NCI-H128 (cell line): Measurements from ENCODE around the gene DPP6.

Source experiments
- DNase-seq: peaks from one replicate; lab custom pipeline; 2025; ENCODE audit not compliant: unreplicated experiment; lab: John Stamatoyannopoulos, UW

DPP6 gene

GRCh38 chr7:154783281-154783909 lies 731.2 kb downstream of the DPP6 start:
- DNase-seq = no peak

DNA sequence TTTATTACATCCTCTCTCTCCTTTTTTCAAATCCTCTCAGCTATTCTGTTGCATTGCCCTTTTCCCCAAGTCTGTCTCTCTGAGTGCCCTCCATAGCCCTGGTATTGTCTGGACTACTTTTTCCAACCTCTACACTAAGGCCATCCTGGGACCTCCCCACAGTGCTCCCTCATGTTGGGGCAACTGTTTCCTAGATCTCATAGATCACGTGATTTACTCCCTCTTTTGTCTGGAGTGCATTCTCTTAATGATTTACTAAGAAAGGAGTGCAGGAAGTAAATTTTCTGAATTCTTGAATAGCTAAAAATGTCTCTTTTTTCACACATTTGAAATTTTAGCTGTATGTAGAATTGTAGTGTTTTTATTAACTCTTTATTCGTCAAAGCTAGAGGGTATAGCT lies 733.7 kb downstream of the DPP6 start:
- DNase-seq = no peak

GRCh38 chr7:154789404-154789803 lies 737.2 kb downstream of the DPP6 start:
- DNase-seq = no peak

DNA sequence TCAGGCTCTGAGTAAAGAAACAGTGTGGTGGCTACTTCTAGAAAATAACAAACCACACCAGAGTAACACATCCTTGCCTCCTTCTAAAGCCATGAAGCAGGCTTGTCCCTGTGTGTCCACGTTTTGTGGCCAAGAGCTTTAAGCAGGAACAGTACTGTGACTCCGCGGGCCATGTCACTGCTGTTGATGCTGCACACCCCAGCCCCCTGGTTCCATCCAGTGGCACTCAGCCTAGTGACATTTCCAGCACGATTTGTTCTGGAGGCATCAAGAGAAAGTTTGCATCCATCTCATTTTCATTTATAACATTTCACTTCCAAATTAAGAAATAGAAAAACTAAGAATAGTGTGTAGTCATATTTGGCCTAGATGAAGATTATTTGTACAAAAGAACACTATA lies 739.4 kb downstream of the DPP6 start:
- DNase-seq = no peak

DNA sequence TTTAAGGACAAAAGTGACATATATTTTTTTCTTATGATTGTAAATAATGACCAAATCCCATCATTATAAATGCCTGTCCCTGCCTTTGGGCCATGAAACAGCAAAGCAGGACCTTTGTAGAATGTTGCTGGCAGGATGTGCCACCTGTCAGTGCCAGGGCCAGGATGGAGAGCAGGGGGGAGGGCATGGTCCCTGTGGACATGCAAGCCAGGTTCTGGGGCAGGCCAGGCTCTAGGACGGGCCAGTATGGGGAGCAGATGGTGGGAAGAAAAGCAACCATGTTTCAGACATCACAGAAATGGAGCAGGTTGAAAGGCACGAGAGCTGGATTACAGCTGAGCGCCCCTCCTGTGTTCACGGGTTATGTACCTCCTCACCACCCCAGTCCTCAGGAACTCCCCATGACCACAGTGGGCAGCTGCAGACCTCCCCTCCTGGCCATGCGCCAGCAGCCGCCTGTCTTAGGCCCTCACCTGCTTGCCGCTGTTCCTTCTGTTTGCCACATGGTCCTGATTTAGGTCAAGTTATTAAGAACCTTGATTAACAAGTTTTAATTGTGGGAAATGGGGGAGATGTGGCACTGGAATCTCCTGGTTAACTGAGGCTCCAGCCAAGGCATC lies 740.3 kb downstream of the DPP6 start:
- DNase-seq = no peak

GRCh38 chr7:154794147-154794780 lies 742.1 kb downstream of the DPP6 start:
- DNase-seq = no peak

- DNase-seq = no peak
These were observed 742.8 kb downstream of the DPP6 start for GRCh38 chr7:154795014-154795413.

GRCh38 chr7:154795437-154795836 lies 743.2 kb downstream of the DPP6 start:
- no peak for DNase-seq

DNA sequence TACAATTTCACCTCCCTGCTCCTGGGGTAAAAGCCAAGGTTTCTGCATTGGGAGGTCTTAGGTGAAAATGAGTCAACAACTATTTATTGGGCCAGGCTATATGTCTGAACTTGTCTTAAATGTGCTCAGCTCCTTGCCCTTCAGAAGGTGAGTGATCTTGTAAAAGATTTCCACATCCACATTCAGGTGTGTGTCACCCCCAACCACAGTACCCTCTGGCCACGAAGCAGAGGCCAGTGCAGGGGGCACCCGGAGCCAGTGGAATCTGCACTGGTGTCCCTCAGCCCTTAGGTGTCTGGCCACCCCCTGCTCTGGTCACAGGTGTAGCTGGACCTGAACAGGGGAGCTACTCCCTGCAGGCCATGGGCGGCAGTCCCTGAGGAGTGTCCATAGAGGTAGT lies 752.3 kb downstream of the DPP6 start:
- DNase-seq = no peak

DNA sequence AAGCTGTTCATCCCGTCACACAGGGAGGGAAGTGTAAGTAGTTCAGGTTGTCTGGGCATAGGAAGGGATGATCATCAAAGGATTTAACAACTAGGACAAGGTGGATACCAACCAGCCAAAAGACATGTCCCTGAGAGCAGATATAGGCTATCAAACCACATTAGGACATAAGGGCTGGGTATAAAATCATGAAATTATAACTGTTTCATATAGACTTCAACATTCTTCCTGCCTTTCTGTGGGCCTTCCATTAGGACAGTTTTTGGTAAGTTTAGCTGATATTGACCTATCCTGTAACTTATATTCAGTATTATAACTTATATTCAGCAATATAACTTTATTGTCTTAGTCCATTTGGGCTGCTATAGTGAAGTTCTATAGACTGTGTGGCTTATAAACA lies 759.8 kb downstream of the DPP6 start:
- DNase-seq = no peak

DNA sequence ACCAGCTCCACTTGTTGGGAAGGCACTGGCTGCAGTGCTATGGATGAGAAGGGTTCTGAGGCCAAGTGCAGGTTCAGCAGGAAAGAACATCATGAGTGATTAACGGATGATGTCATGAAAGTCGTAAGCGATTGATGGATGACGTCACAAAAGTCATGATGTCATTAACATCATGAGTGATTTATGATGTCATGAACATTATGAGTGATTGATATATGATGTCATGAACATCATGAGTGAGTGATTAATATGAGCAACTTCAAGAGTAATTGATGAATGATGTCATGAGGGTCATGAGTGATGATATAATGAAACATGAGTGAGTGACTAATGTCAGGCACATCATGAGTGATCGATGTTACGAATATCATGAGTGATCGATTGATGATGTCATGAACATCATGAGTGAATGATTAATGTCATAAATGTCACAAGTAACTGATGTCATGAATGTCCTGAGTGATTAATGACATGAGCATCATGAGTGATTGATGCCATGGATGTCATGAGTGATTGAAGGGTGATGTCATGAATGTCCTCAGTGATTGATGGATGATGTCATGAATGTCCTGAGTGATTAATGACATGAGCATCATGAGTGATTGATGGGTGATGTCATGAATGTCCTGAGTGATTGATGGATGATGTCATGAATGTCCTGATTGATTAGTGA lies 765.2 kb downstream of the DPP6 start:
- DNase-seq = no peak

DNA sequence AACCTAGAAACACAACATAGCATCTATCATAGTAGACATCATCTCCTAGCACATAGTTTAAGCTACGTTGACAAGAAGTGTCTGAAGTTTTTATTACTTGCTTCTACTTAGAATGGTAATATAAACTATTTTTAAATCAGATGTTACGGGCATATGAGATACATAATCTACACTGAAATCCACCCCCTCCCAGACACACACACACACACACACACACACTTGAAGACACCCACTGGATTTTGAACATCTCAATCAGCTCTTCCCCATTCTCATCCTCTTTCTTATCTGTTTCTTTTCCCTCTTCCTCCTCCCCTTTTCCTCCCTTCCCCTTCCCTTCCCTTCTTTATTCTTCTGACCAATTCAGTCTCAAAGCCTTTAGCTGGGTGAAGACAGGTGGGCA lies 774.8 kb downstream of the DPP6 start:
- DNase-seq = no peak

- DNase-seq = no peak
These were observed 780.5 kb downstream of the DPP6 start for GRCh38 chr7:154832557-154833138.

- no peak for DNase-seq
These were observed 783.8 kb downstream of the DPP6 start for GRCh38 chr7:154836021-154836448.

- DNase-seq = no peak
These were observed 784.9 kb downstream of the DPP6 start for GRCh38 chr7:154837087-154837486.

DNA sequence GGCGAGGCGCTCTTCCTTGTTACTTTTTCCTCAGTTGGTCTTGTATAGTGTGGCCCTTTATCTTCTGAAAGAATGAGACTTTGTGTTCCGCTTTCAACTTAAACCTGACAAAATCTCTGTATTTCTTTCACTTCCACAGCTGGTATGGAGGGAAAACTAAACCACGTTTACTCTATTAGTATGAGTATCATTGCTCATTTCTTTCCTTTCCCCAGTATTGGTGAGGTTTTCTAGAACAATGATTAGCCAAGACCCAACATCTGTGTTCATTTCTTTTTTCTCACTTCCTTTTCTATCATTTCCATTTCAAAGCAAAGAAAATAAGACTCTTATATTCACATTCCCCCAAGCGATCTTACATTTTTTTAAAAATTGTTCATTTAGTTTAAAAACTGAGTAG lies 785.4 kb downstream of the DPP6 start:
- no peak for DNase-seq

- DNase-seq = no peak
These were observed 787.9 kb downstream of the DPP6 start for GRCh38 chr7:154840086-154840485.

- DNase-seq = peak; percentile 30
These were observed 789.6 kb downstream of the DPP6 start for GRCh38 chr7:154841731-154842331.

DNA sequence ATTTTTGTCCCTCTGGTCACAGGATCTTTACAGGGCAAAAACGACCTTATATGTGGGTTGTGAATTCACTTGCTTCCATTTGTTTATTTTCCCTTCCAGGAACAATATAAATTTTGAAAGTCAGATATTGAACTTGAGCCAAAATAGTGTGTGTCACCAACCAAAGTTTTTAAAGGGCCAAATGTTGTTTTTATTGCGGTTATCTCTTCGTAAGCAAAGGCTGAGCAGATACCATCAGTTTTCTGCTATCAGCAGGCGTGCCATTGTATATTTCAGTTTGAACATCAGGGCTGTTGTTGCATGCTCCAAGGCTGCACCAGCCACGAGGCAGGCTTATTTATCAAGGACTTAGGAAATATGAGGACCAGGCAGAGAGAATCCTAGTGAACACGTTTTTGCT lies 790.4 kb downstream of the DPP6 start:
- no peak for DNase-seq

- no peak for DNase-seq
These were observed 791.6 kb downstream of the DPP6 start for GRCh38 chr7:154843670-154844237.

DNA sequence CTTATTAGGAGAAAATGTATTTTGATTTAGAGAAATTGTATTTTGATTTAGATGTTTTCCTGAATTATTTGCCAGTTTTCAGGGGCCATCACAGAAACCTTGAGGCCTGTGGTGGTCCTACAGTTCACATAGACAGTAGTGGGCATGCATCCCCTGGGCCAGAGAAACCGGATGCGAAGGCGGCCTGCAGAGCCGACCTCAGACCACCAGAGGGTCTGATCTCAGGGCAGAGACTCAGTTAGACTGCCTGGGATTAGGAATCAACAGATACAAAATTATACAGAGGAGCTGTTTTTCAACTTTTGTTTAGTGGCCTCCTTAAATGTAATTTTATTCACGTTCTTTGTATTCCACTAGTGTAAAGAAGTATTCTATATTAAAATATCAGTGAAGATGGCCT lies 792.3 kb downstream of the DPP6 start:
- no peak for DNase-seq
